ENCODE data around the gene S100A2.
A peak's percentile ranks its signal among the peaks of the same experiment; 100 is the strongest.

The S100A2 gene

GRCh38 chr1:153572569-153573015, 6.9 kb upstream of the S100A2 start:
- Histone ChIP-seq H3K27ac (replicated peaks) (peak overlapping the region; percentile 7; the same call in 1 of the 2 replicates), H3K4me3 (replicated peaks; ENCODE audit: insufficient read depth, low read length) (no peak overlapping the region), H3K27me3 (ENCODE audit: insufficient read depth, poor library complexity, severe bottlenecking) (peaks cover under 1% of the 10 kb centered on the region)
- DNase-seq (ENCODE audit: low read depth in 1 of 2, low spot score in 1 of 2) = peak in 1 of 2 experiments; percentile 80
- TF ChIP-seq GABPA (IDR thresholded peaks at IDR 0.05; ENCODE audit: low read depth) = no peak
- TF ChIP-seq CTCF (IDR thresholded peaks at IDR 0.05; ENCODE audit: insufficient read depth, low read length) = peak; percentile 79

GRCh38 chr1:153571706-153572105, 6.1 kb upstream of the S100A2 start:
- Histone ChIP-seq H3K27me3 (ENCODE audit: insufficient read depth, poor library complexity, severe bottlenecking) (no peaks in the 10 kb centered on the region), H3K4me3 (replicated peaks; ENCODE audit: insufficient read depth, low read length) (no peak overlapping the region), H3K27ac (replicated peaks) (no peak overlapping the region)
- TF ChIP-seq SPI1 (IDR thresholded peaks at IDR 0.05; ENCODE audit: borderline replicate concordance, low read depth) (no peak), POLR2AphosphoS5 (IDR thresholded peaks at IDR 0.05; ENCODE audit: low read depth) (no peak)
- no peak for DNase-seq (ENCODE audit: low read depth in 1 of 2, low spot score in 1 of 2)

GRCh38 chr1:153570874-153571273, 5.2 kb upstream of the S100A2 start:
- TF ChIP-seq GABPA (IDR thresholded peaks at IDR 0.05; ENCODE audit: low read depth) = no peak
- no peak for TF ChIP-seq SPI1 (IDR thresholded peaks at IDR 0.05; ENCODE audit: borderline replicate concordance, low read depth)
- TF ChIP-seq, protein P1, sequence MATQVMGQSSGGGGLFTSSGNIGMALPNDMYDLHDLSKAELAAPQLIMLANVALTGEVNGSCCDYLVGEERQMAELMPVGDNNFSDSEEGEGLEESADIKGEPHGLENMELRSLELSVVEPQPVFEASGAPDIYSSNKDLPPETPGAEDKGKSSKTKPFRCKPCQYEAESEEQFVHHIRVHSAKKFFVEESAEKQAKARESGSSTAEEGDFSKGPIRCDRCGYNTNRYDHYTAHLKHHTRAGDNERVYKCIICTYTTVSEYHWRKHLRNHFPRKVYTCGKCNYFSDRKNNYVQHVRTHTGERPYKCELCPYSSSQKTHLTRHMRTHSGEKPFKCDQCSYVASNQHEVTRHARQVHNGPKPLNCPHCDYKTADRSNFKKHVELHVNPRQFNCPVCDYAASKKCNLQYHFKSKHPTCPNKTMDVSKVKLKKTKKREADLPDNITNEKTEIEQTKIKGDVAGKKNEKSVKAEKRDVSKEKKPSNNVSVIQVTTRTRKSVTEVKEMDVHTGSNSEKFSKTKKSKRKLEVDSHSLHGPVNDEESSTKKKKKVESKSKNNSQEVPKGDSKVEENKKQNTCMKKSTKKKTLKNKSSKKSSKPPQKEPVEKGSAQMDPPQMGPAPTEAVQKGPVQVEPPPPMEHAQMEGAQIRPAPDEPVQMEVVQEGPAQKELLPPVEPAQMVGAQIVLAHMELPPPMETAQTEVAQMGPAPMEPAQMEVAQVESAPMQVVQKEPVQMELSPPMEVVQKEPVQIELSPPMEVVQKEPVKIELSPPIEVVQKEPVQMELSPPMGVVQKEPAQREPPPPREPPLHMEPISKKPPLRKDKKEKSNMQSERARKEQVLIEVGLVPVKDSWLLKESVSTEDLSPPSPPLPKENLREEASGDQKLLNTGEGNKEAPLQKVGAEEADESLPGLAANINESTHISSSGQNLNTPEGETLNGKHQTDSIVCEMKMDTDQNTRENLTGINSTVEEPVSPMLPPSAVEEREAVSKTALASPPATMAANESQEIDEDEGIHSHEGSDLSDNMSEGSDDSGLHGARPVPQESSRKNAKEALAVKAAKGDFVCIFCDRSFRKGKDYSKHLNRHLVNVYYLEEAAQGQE (IDR thresholded peaks at IDR 0.05; ENCODE audit: insufficient replicate concordance, low read depth) = no peak
- TF ChIP-seq CTCF (IDR thresholded peaks at IDR 0.05; ENCODE audit: insufficient read depth, low read length) = no peak
- no peak for TF ChIP-seq POLR2AphosphoS5 (IDR thresholded peaks at IDR 0.05; ENCODE audit: low read depth)
- no peak for DNase-seq (ENCODE audit: low read depth in 1 of 2, low spot score in 1 of 2)
- no peak overlapping the region for H3K4me3 ChIP-seq (replicated peaks; ENCODE audit: insufficient read depth, low read length)
- H3K27me3 ChIP-seq (ENCODE audit: insufficient read depth, poor library complexity, severe bottlenecking) = no peaks in the 10 kb centered on the region
- H3K27ac ChIP-seq (replicated peaks) = no peak overlapping the region

GRCh38 chr1:153569465-153569864, 3.8 kb upstream of the S100A2 start:
- Histone ChIP-seq H3K27ac (replicated peaks) (no peak overlapping the region), H3K4me3 (replicated peaks; ENCODE audit: insufficient read depth, low read length) (no peak overlapping the region), H3K27me3 (ENCODE audit: insufficient read depth, poor library complexity, severe bottlenecking) (no peaks in the 10 kb centered on the region)
- TF ChIP-seq, protein P1 (IDR thresholded peaks at IDR 0.05; ENCODE audit: insufficient replicate concordance, low read depth) = no peak
- TF ChIP-seq GABPA (IDR thresholded peaks at IDR 0.05; ENCODE audit: low read depth) (no peak), POLR2AphosphoS5 (IDR thresholded peaks at IDR 0.05; ENCODE audit: low read depth) (no peak), SPI1 (IDR thresholded peaks at IDR 0.05; ENCODE audit: borderline replicate concordance, low read depth) (no peak), CTCF (IDR thresholded peaks at IDR 0.05; ENCODE audit: insufficient read depth, low read length) (no peak)
- DNase-seq (ENCODE audit: low read depth in 1 of 2, low spot score in 1 of 2) = no peak

Data from HL-60 (cell line).